ENCODE data around the gene DNM3.

The DNM3 gene

DNA sequence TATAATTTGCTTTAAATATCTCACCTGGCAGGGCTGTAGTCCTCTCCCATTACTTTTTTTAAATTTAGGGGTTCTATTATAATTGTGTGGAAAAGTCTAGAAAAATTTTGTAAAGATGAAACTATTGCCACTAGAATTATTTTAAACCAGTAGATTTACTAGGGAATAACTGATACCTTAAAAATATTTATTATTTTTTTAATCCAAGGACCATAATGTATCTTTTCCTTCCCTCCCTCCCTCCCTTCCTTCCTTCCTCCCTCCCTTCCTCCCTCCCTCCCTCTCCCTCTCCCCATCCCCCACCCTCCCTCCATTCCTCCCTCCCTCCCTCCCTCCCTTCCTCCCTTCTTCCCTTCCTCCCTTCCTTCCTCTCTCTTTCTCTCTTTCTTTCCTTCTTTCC lies 90.5 kb downstream of the DNM3 start:
- DNase-seq, result no peak

- no peak for DNase-seq
Observed at GRCh38 chr1:171934664-171935063, 93.4 kb downstream of the DNM3 start.

GRCh38 chr1:171935086-171935485 lies 93.8 kb downstream of the DNM3 start:
- DNase-seq, result no peak

GRCh38 chr1:171935664-171936063 lies 94.4 kb downstream of the DNM3 start:
- DNase-seq, result no peak

DNA sequence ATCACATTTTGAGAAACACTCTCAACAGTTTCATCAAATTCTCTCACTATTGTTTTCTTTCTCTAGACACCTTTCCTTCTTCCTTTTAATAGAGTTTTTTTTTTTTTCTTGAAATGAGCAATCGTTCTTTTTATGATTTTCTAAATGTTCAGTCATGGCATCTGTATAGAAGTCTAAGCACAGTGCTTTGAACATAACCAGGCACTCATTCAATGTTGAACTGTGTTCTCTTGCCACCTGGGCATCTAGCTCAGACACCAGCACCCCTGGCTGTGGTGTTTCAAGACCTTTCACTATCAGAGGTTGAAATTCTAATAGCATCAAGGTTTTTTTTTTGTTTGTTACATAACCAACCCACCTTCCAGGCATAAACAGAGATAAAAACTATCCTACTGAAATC lies 96.6 kb downstream of the DNM3 start:
- no peak for DNase-seq

DNA sequence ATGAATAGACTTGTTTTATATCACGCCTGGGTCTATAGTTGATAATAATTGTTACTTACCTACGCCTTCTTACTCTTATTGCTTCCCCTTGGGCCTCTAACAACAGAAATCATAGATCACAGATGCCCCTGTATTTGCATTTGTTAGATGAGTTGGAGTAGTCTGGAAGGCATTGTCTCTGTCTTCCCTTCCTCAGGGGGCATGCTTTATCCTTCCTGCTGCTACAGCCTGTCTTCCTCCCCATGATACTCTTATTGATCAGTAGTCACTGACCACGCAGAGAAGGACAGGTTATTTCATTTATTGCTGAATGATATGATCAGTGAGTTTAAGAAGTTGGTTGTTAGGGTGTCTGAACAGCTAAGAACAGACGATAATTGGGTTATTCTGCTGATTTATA lies 98.4 kb downstream of the DNM3 start:
- DNase-seq, result no peak

GRCh38 chr1:171940368-171940767 lies 99.1 kb downstream of the DNM3 start:
- no peak for DNase-seq

- no peak for DNase-seq
Observed at GRCh38 chr1:171941920-171942319, 100.6 kb downstream of the DNM3 start.

- DNase-seq, result no peak
Observed at GRCh38 chr1:171943973-171944561, 102.8 kb downstream of the DNM3 start.

GRCh38 chr1:171948511-171948910 lies 107.2 kb downstream of the DNM3 start:
- no peak for DNase-seq

DNA sequence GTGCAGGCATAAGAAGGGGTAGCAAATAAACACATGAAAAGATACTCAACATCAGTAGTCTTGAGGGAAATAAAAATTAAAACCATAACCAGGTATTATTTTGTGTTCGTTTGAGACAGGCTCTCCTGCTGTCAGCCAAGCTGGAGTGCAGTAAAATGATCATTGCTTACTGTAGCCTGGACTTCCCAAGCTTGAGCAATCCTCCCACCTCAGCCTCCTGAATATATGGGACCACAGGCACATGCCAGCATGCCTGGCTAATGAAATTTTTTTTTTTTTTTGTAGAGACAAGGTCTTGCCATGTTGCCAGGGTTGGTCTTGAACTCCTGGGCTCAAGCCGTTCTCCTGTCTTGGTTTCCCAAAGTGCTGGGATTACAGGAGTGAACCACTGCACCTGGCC lies 108.0 kb downstream of the DNM3 start:
- DNase-seq, result no peak

DNA sequence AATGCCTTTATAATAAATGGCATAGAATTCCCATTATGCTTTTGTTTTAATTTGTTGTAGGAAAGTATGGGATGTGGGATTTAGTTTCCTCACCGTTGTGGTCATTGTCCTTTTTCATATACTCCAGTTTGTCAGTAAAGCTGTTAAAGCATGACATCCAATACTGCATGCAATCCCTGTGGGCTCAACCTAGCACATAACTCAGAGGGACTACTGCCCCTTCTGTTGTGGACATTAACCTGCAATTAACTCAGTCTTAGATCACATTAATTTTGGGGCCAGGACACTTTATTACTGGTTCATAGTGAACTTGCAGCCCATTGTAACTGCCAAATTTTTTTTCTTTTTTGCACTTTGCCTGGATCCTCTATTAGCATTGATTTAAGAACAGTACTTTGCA lies 112.5 kb downstream of the DNM3 start:
- DNase-seq, result no peak

DNA sequence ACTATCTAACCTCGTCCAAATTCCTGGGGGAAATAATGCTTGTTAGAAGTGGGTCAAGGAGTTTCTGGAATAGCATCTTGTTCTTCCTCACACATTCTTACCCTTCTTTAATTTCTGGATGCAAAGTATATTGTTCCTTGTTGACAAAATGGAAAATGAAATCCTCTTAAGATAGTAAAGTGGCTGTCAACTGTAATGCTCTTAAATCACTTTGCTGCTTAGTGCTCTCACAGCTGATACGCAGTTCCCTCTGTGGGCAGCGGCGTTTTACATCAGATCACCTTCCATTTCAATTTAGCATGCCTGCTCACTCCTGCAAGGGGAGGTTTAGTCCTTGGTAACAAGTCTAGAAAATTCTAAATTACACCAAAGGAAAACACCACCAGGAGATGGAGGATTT lies 113.1 kb downstream of the DNM3 start:
- no peak for DNase-seq

GRCh38 chr1:171961861-171962260 lies 120.6 kb downstream of the DNM3 start:
- DNase-seq, result no peak

GRCh38 chr1:171963762-171964161 lies 122.5 kb downstream of the DNM3 start:
- no peak for DNase-seq

- DNase-seq, result no peak
Observed at GRCh38 chr1:171965777-171966176, 124.5 kb downstream of the DNM3 start.

DNA sequence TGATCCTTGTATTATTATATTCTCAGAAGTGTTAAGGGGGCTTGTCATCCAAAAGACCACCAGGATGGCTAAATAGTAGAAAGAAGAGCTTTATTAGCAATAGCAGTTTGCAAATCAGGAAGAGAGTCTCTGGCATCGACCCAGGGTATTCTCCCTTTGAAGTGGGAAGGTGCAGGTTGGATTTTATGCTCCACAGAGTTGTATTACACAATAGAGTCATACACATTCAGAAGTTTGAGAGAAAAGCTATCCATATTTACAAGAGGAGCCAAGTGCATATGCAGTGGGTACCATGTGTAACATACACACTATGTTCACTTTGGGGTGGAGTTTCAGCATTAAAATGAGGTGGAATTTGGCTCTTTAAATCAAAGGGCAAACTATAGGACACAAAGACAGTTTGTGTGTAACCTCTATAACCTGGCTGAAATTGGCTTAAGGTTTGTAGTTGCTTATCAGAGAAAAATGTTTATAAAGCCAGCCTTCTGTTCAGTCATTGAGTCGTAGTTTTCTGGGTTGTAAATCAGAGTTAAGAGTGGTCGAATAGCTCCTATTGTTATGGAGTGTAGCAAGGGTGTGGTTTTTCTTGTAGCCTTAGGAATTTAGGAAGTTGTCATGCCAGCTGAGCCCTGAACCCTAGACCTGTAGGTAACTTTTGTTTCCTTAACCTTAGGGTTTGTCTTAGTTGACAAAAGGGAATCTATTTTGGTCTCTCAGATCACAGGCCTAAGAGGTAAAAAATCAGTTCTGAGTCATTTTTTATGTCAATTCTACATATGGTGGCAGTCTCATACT lies 125.3 kb downstream of the DNM3 start:
- no peak for DNase-seq

DNA sequence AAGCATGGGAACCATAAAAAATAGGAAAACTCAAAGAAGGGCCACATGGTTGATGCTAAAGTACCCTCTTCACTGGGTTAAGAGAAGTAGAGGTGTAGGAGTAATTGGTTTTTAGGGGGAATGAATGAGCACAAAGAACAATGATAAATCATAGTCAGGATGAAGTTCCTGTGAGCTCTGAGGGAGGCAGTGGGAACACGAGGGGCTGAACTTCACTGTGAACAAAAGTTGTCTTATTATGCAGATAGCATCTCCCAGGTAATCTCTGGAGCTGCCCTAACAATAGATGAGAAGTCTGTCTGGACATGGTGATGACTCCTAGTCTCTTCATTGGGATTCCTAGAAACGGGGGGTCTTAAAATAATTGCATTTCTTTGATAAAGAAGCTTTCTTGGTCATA lies 127.9 kb downstream of the DNM3 start:
- DNase-seq, result no peak

- no peak for DNase-seq
Observed at GRCh38 chr1:171969813-171970212, 128.5 kb downstream of the DNM3 start.

DNA sequence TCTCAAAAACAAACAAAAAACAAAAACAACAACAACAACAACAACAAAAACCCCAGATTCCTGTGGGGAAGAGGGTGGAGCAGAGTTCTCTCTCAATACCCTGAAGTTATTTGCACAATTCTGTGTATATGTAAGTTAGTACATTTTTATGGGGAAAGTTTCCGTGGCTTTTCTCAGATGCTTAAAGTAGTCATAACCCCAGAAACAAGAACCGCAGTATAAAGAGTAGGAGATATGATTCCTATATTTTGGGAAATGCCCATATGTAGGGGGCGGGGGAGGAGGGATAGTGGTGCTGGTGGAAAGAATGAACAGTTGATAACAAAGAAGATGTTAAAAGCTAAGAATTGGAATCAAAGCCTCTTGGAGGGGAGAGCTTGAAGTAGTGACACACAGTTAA lies 131.5 kb downstream of the DNM3 start:
- DNase-seq, result no peak

DNA sequence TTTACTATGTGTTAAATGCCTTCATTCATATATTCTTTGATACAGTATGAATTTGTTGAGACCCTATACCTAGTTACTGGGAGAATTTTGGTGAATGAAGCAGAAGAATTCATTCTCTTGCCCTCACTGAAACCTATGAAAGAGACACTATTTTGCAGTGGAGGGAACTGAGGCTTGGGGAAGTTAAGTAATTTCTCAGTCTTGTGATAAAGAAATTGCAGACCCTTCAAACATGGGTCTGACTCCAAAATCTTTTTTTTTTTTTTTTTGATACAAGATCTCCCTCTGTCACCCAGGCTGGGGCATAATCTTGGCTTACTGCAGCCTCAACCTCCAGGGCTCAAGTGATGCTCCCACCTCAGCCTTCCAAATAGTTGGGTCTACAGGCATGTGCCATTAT lies 132.1 kb downstream of the DNM3 start:
- DNase-seq, result no peak

DNA sequence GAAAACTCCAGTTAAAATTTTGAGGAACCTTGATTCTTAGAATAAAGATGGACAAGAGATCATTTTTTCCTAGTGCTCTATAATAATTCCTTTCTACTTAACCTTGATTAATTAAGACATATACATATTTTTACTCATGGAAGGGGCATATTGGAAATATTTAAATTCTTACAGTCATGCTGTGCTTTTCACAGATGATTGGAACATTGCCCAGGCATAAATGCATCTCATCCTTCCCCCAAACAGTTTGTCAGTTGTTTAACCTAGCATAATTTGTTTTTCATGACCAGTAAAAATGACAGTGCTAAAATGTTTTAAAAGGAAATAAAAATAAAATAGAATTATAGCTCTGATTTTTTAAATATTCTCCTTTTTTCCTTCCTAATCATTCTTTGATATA lies 140.0 kb downstream of the DNM3 start:
- no peak for DNase-seq

- DNase-seq, result no peak
Observed at GRCh38 chr1:171983584-171983983, 142.3 kb downstream of the DNM3 start.

DNA sequence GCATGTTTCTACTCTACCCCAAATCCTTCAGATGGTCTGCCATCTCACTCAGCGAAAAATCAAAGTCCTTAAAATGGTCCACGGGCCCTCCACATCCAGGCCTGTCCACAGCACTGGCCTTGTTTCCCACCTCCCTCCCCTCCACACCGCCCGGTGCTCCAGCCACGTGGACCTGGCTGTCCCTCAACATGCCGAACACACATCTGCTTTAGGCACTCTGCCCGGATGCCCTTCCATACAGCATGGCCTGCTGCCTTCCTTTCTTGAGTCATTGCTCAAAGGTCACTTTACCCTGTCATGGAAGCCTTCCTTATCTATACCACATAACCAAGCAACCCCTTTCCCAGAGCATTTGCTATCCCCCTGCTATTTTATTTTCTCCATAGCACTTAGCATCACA lies 143.0 kb downstream of the DNM3 start:
- no peak for DNase-seq
